ENCODE measurements around the gene SCUBE1. TPM values are rescaled to one million over a fixed set of nuclear protein-coding genes. Genes with fewer than 3 reads are reported as not detected.

Gene SCUBE1
- total RNA-seq, 1 experiment from 2014 or later, result not detected

GRCh38 chr22:43370036-43370435, 26.9 kb upstream of the SCUBE1 start:
- TF ChIP-seq POLR2AphosphoS5 (IDR thresholded peaks at IDR 0.05; ENCODE audit: low read depth, low read length) (no peak), SIN3A (IDR thresholded peaks at IDR 0.05; ENCODE audit: borderline replicate concordance, insufficient read depth, low read depth, low read length) (no peak), CTCF (IDR thresholded peaks at IDR 0.05) (no peak), TCF7L2 (IDR thresholded peaks at IDR 0.05; ENCODE audit: low read depth, low read length) (no peak), REST (IDR thresholded peaks at IDR 0.05; ENCODE audit: insufficient read depth in 1 of 2, low read depth in 2 of 2, low read length in 1 of 2) (no peak)
- DNase-seq (ENCODE audit: low read depth, low spot score) (no peak), ATAC-seq (no peak)
- Histone ChIP-seq H3K27me3 (ENCODE audit: control insufficient read depth, insufficient read depth, low read length) (peaks cover 10% of the 10 kb centered on the region), H3K9me3 (ENCODE audit: control insufficient read depth, insufficient read depth, low read depth, low read length) (no peaks in the 10 kb centered on the region), H3K4me1 (ENCODE audit: control insufficient read depth, insufficient read depth, low read length) (no peaks in the 10 kb centered on the region), H3K4me3 (ENCODE audit: low read depth in 2 of 2, low read length in 2 of 2) (no peak overlapping the region), H3K36me3 (ENCODE audit: control insufficient read depth, insufficient read depth, low read length) (no peaks in the 10 kb centered on the region), H3K27ac (ENCODE audit: low read length) (no peak overlapping the region)
- POLR2A ChIA-PET, result no interaction called here
- in situ Hi-C loops (cut with HindIII; ENCODE audit: low pct_unique_long_range_greater_than_20kb, low sequenced_read_pairs) (no loop called here), intact Hi-C loops (cut with micrococcal nuclease; ENCODE audit: unreplicated experiment) (no loop called here)
- CTCF ChIA-PET, result interaction anchor here (0.6 kb wide), 1 partner anchor 15 kb away, joined by 3 read pairs; no protein-coding TSS in a partner anchor
- no TSS peak for BruUV-seq (replicated peaks)

- DNase-seq (ENCODE audit: low read depth, low spot score), result no peak
- Histone ChIP-seq H3K27me3 (ENCODE audit: control insufficient read depth, insufficient read depth, low read length) (peaks cover 10% of the 10 kb centered on the region), H3K4me3 (ENCODE audit: low read depth in 2 of 2, low read length in 2 of 2) (no peak overlapping the region), H3K4me1 (ENCODE audit: control insufficient read depth, insufficient read depth, low read length) (no peaks in the 10 kb centered on the region), H3K27ac (ENCODE audit: low read length) (no peak overlapping the region), H3K36me3 (ENCODE audit: control insufficient read depth, insufficient read depth, low read length) (no peaks in the 10 kb centered on the region), H3K9me3 (ENCODE audit: control insufficient read depth, insufficient read depth, low read depth, low read length) (no peaks in the 10 kb centered on the region)
- TF ChIP-seq REST (IDR thresholded peaks at IDR 0.05; ENCODE audit: insufficient read depth in 1 of 2, low read depth in 2 of 2, low read length in 1 of 2) (no peak), CTCF (IDR thresholded peaks at IDR 0.05) (no peak), TCF7L2 (IDR thresholded peaks at IDR 0.05; ENCODE audit: low read depth, low read length) (no peak), SIN3A (IDR thresholded peaks at IDR 0.05; ENCODE audit: borderline replicate concordance, insufficient read depth, low read depth, low read length) (no peak), POLR2AphosphoS5 (IDR thresholded peaks at IDR 0.05; ENCODE audit: low read depth, low read length) (no peak)
- ChIA-PET POLR2A (interaction anchor here (0.6 kb wide), 1 partner anchor 1964 kb away, joined by 4 read pairs; no protein-coding TSS in a partner anchor), CTCF (no interaction called here)
- no TSS peak for BruUV-seq (replicated peaks)
- ATAC-seq, result no peak
- intact Hi-C loops (cut with micrococcal nuclease; ENCODE audit: unreplicated experiment), result no loop called here
- in situ Hi-C loops (cut with HindIII; ENCODE audit: low pct_unique_long_range_greater_than_20kb, low sequenced_read_pairs), result no loop called here
These were observed 22.7 kb upstream of the SCUBE1 start for GRCh38 chr22:43365715-43366440.
